H1 (cell line): ENCODE data around the gene ZBTB20.

Experiments used
- GTF2F1 ChIP-seq: IDR thresholded peaks from 2 replicates; pipeline ENCODE4 v1.6.1; 2012; ENCODE audit warnings: low read depth, low read length, improper control_type of control experiment, borderline replicate concordance
- TF ChIP-seq, protein P1 (sequence below), 3 experiments: IDR thresholded peaks; 1 replicate in 2 of 3; 2 replicates in 1 of 3; pipeline versions ENCODE4 v1.5.1 to v1.6.1; 2011; ENCODE audit warnings: low read length in 3 of 3, mild to moderate bottlenecking in 3 of 3, inconsistent platforms in 2 of 3, low read depth in 1 of 3, moderate library complexity in 1 of 3; ENCODE audit not compliant: insufficient read depth in 1 of 3; ENCODE audit errors: control extremely low read depth in 1 of 3

DNA sequence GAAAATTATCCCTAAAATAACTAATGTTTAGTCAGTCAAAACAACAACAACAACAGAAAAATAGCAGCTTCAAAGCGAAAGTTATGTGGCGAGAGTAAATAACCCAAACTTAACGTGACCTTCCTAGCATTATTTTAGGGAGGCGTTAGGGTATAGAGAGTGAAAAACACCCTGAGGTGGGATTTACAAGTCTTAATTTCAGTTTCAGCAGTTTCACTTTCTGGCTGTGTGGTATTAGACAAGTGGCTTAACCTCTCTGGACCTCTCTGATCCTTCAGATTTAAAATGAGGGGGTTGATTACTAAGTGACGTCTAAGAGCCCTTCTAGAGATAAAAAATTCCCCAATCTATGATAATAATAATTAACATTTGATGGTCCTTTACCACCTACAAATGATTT is 291.2 kb downstream of the ZBTB20 start:
- TF ChIP-seq, protein P1, sequence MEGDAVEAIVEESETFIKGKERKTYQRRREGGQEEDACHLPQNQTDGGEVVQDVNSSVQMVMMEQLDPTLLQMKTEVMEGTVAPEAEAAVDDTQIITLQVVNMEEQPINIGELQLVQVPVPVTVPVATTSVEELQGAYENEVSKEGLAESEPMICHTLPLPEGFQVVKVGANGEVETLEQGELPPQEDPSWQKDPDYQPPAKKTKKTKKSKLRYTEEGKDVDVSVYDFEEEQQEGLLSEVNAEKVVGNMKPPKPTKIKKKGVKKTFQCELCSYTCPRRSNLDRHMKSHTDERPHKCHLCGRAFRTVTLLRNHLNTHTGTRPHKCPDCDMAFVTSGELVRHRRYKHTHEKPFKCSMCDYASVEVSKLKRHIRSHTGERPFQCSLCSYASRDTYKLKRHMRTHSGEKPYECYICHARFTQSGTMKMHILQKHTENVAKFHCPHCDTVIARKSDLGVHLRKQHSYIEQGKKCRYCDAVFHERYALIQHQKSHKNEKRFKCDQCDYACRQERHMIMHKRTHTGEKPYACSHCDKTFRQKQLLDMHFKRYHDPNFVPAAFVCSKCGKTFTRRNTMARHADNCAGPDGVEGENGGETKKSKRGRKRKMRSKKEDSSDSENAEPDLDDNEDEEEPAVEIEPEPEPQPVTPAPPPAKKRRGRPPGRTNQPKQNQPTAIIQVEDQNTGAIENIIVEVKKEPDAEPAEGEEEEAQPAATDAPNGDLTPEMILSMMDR (IDR thresholded peaks at IDR 0.05; ENCODE audit: control extremely low read depth in 1 of 3, insufficient read depth in 1 of 3, low read depth in 1 of 3, low read length in 3 of 3) = no peak
- TF ChIP-seq GTF2F1 = no peak
